ENCODE results near the gene HOXC6. TPM values are rescaled to one million over a fixed set of nuclear protein-coding genes. Genes with fewer than 3 reads are reported as not detected.

The HOXC6 gene
- total and polyA plus RNA-seq, 9 of the 15 experiments (the other 6 are each of a cell fraction or from before 2014, with no cell fraction given), result 0.06 to 4.0 (median 1.4) TPM

GRCh38 chr12:54010053-54010971 is 17.9 kb upstream of the HOXC6 start (continued):
- TF ChIP-seq CBFA2T2 (conservative IDR thresholded peaks at IDR 0.05) (no peak), ZNF583 (CRISPR knock-in tag; IDR thresholded peaks at IDR 0.05) (no peak), ESRRA (IDR thresholded peaks at IDR 0.05; ENCODE audit: borderline replicate concordance, low read depth) (no peak), XRCC4 (IDR thresholded peaks at IDR 0.05; ENCODE audit: extremely low read depth, insufficient read depth, insufficient read length) (no peak), POLR2AphosphoS2 (IDR thresholded peaks at IDR 0.05; ENCODE audit: low read length) (no peak), PHF20 (IDR thresholded peaks at IDR 0.05; ENCODE audit: partially characterized antibody) (no peak), ZNF740 (CRISPR knock-in tag; IDR thresholded peaks at IDR 0.05) (0 out of 2 replicates have a peak, but pooled peaks have one; percentile 6), ZNF740 (tag; IDR thresholded peaks at IDR 0.05) (no peak)
- TF ChIP-seq, protein P1, sequence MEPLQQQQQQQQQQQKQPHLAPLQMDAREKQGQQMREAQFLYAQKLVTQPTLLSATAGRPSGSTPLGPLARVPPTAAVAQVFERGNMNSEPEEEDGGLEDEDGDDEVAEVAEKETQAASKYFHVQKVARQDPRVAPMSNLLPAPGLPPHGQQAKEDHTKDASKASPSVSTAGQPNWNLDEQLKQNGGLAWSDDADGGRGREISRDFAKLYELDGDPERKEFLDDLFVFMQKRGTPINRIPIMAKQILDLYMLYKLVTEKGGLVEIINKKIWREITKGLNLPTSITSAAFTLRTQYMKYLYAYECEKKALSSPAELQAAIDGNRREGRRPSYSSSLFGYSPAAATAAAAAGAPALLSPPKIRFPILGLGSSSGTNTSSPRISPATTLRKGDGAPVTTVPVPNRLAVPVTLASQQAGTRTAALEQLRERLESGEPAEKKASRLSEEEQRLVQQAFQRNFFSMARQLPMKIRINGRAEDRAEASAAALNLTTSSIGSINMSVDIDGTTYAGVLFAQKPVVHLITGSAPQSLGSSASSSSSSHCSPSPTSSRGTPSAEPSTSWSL (CRISPR knock-in tag; IDR thresholded peaks at IDR 0.05; ENCODE audit: borderline replicate concordance), result no peak
- TF ChIP-seq, protein P2, sequence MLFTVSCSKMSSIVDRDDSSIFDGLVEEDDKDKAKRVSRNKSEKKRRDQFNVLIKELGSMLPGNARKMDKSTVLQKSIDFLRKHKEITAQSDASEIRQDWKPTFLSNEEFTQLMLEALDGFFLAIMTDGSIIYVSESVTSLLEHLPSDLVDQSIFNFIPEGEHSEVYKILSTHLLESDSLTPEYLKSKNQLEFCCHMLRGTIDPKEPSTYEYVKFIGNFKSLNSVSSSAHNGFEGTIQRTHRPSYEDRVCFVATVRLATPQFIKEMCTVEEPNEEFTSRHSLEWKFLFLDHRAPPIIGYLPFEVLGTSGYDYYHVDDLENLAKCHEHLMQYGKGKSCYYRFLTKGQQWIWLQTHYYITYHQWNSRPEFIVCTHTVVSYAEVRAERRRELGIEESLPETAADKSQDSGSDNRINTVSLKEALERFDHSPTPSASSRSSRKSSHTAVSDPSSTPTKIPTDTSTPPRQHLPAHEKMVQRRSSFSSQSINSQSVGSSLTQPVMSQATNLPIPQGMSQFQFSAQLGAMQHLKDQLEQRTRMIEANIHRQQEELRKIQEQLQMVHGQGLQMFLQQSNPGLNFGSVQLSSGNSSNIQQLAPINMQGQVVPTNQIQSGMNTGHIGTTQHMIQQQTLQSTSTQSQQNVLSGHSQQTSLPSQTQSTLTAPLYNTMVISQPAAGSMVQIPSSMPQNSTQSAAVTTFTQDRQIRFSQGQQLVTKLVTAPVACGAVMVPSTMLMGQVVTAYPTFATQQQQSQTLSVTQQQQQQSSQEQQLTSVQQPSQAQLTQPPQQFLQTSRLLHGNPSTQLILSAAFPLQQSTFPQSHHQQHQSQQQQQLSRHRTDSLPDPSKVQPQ (CRISPR knock-in tag; IDR thresholded peaks at IDR 0.05; ENCODE audit: borderline replicate concordance), result no peak
